GM21619 (cell line): ENCODE results near the gene EMC7.
A peak's percentile ranks its signal among the peaks of the same experiment; 100 is the strongest.
"Not testable (repeated sequence)": the region's sequence is repeated elsewhere in the genome, so short reads cannot be mapped to it uniquely, and the experiment has no call there.

Experiments
- ATAC-seq: cut with Tn5 transposase; IDR thresholded peaks from one replicate; pipeline ENCODE4 v1.9.1; 2021; ENCODE audit not compliant: unreplicated experiment

EMC7 gene

GRCh38 chr15:34101366-34102174 lies at the start of gene EMC7, which contains the start of gene PGBD4:
Gene EMC7, minus strand, starts transcription at chr15:34101862. Its CDS starts 23 bp downstream, at chr15:34101839.
Gene PGBD4, plus strand, starts transcription at chr15:34102083. Its CDS starts 449 bp downstream, at chr15:34102532.
- peak; percentile 98 for ATAC-seq

DNA sequence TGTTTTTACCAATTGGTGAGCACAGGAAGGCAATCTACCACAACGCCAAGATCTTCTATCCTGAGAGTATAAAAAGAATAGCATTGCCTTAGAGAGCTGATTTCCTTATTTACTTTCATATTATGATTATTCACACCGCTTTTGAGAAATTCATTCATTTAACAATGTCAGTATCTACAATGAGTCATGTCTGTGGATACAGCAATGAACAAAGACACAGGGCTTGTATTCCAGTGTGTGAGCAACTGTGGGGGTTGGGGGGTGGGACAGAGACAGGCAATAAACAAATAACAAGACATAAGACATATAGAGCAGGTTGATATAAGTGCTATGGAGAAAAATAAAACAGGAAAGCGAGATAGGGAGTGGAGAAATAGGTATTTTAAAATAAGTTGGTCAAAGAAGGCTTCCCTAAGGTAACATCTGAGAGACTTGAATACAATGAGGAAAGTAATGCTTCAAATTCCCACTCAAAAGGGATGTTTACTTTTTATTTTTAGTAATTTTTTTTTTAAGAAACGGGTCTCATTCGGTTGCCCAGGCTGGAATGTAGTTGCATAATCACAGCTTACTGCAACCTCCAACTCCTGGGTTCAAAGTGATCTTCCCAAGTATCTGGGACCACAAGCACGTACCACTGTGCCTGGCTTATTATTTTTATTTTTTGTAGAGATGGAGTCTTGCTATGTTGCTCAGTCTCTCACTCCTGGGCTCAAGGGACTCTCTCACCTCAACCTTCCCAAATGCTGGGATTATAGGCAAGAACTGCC lies 45.9 kb upstream of the EMC7 start:
- ATAC-seq, result no peak

DNA sequence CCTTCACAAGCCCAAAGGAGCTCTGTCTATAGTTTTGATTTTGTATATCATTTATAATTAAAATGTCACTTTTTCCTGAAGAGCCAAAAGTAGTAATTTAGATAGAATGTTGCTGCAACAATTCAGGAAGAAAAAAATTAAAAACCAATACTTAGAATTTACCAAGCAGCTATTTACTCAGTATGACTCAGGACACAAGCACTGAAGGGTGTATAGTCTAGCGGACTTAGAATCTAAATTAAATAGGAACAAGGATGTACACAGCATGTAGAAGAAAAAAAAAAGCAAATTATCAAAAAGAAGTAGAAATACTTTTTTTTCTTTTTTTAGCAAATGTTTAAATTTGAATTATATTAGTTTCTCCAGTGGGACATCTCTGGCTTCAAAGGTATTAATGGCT lies 31.8 kb upstream of the EMC7 start:
- ATAC-seq, result no peak

DNA sequence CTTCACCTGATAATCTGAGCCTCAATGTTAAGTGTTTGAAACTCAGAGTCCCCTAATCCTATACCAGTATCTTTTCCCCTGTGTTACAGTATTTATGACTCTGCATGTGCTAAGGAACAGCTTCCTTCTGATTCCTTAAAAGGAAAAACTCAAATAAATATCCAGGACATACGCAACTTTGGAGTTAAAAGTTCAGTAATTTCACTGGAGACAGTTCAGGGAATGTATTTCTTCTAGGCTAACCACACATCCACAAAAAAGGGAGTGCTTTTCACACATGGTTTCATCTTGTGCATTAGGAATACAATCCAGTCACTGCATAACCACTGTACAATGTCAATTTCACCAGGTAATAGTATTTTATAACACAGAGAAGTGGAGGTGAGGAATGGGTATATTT lies 31.2 kb upstream of the EMC7 start:
- no peak for ATAC-seq

GRCh38 chr15:34128898-34129297 lies 27.2 kb upstream of the EMC7 start:
- no peak for ATAC-seq

- no peak for ATAC-seq
Observed at GRCh38 chr15:34126522-34126921, 24.9 kb upstream of the EMC7 start.

GRCh38 chr15:34125945-34126344 lies 24.3 kb upstream of the EMC7 start:
- no peak for ATAC-seq

DNA sequence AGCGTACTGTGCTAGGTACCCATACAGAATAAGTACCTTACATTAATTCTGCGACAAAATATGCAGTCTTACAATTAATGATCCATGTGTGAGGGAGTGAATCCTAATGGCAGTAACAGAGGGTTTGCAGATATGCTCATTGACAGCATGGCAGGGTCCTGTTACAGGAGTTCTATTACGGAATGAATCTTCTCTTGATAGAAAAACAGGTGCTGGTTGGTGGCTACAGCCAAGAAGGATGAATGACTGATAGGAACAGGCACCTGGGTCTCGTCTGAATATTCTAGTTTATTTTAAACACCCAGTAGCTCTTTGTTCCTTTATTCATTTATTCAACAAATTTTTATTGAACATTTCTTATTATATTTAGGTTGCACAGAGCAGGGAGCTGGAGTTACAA lies 23.0 kb upstream of the EMC7 start:
- no peak for ATAC-seq

DNA sequence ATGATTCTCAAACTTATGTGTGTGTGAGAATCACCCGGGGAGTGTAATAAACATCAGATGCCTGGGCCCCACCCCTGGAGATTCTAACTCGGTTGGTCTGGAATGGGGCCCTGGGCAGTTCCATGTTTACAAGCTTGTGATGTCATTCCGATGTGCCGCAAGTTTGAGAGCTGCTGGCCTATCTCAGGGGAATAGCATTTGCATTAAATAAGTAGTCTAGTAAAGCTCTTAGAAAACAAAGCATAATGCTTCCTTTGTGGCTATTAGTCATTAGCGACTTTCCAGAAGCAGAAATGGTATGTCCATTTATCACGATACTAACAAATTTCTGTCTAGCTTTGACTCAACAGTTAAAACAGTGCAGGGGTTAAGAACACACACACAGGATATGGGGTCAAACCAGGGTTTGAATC lies 21.1 kb upstream of the EMC7 start:
- peak; percentile 71 for ATAC-seq

GRCh38 chr15:34121786-34122185 lies 20.1 kb upstream of the EMC7 start:
- ATAC-seq, result not testable (repeated sequence)

GRCh38 chr15:34120420-34120819 lies 18.8 kb upstream of the EMC7 start:
- not testable (repeated sequence) for ATAC-seq

DNA sequence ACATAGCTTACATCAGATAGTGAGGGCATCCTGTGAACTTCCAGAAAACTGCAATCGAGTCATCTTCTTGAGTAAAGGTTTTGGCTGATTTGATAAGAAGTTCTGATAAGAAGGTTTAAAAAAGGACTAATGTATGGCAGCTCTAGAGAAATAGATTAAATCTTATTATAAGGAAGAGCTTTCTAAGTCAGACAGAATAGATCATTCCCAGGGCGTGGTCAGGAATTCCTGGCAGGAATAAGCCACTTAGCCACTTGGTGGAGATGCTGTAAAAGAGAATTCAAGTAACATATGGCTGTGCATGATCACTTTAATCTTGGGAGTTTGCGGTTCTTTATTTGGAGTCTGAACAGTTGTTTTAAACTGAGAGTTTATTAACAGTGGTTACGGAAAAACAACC lies 17.6 kb upstream of the EMC7 start:
- no peak for ATAC-seq

GRCh38 chr15:34116620-34117019 lies 15.0 kb upstream of the EMC7 start:
- no peak for ATAC-seq

DNA sequence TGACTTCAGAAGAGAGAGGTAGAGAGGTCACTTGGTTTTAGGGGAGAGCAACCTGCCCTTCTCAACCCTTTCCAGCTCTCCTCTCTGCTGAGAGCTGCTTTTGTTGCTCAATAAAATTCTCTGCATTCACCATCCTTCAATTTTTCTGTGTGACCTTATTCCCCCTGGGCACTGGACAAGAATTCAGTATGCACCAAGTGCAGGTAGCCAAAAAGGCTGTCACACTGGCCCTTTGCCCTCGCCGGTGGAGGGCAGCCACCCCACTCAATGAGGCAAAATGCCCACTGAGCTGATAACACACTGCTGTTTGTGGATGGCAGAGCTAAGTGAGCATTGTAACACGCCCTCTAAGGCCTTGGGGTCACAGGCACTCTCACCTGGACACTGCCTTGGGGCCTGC lies 13.1 kb upstream of the EMC7 start:
- no peak for ATAC-seq

GRCh38 chr15:34114215-34114614 lies 12.6 kb upstream of the EMC7 start:
- no peak for ATAC-seq

DNA sequence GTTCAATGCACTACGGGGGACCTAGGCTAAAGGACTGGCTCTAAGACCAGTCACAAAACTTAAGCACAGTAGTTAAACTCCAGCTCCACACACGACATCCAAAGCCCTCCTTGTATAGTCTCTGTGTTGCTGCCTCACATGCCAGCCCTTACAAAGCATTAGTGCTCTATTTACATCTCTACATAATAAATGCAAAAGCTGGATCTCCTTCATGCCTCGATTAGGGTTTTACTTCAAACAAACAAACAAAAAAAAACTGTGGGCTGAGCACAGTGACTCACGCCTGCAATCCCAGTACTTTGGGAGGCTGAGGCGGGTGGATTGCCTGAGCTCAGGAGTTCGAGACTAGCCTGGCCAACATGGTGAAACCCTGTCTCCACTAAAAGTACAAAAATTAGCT lies 9.8 kb upstream of the EMC7 start:
- ATAC-seq, result no peak

DNA sequence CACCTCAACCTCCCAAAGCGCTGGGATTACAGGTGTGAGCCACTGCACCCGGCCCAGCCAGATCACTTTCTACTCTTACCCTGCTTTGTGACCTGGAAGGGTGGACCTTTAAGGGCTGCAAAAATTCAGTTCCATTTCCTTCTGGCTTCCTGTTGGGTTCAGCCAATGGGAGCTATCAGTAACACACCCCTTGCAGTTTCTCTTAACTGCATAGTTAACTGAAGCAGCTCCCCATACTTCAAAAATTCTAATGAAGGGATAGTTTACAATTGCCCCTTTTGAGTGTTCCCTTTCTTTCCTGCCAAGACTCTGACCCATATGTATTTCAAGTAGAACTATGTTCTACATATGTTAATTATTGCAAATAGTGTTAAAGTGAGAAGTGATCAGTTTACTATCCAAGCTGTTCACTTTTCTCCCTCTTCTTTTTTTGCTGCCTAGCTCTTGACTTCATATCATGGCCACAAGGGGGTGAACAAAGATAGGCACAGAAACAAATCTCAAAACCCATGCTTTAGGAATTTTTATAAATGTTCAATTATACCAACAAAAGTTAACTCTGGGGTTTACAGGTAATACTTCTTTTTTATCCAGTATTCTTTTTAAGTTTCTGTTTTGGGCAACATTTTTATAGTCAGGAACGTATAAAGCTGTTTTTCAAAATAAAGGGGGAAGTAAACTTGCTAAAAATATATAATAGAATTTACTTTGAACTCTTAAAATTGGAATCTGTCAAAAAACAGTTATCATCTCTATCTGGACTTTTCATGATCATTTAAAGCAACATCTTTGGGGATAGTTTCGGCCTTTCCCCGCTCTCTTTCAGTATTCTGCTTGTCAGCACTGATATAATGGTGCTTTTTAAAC lies 8.4 kb upstream of the EMC7 start:
- ATAC-seq, result no peak

GRCh38 chr15:34107315-34107714 lies 5.7 kb upstream of the EMC7 start:
- ATAC-seq, result no peak

DNA sequence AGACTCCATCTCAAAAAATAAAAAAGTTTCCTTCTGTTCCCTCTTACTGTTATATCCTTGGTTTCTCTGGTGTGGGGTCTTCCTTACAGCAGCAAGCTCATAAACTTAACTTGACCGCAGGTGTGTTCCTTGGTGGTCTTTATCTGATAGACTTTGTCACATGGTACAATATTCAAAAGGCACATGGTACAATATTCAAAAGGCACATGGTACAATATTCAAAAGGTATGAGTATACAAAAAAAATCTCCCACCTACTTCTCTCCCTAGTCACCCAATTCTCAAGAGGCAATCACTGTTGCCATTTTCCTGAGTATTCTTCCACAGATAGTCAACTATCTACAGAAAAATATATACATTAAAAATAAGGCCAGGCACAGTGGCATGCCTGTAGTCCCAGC lies 4.8 kb upstream of the EMC7 start:
- no peak for ATAC-seq

- ATAC-seq, result no peak
Observed at GRCh38 chr15:34102175-34102925, 688 bp upstream of the EMC7 start.

DNA sequence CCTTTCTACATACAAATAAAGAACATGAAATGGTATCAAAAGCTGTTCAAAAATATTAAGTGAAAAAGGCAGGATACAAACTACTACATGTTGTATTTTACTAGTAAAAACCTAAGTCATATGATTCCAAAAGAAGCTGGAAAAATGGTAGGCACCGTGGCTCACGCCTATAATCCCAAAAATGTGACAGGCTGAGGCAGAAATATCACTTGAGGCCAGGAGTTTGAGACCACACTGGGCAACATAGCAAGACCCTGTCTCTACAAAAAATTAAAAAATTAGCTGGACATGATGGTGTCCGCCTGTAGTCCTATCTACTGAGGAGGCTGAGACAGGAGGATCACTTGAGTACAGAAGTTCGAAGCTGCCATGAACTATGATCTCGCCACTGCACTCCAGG lies 1.7 kb downstream of the EMC7 start:
- ATAC-seq, result no peak
